HepG2 (cell line): ENCODE data around the gene SLC66A3. TPM values are rescaled to one million over a fixed set of nuclear protein-coding genes. Genes with fewer than 3 reads are reported as not detected.

ENCODE experiments used
- BCL6 ChIP-seq: IDR thresholded peaks from 2 replicates; pipeline ENCODE4 v1.6.1; 2016; ENCODE audit warnings: missing genetic modification reagents, missing compliant biosample characterization
- ELF4 ChIP-seq: sonication (generic); formaldehyde crosslinking; IDR thresholded peaks from 2 replicates; pipeline ENCODE4 v1.5.0; 2020; ENCODE audit warnings: missing genetic modification reagents, mild to moderate bottlenecking, moderate library complexity, borderline replicate concordance
- HNRNPH1 ChIP-seq: fragments of 200-400 bp; formaldehyde crosslinking; optimal IDR thresholded peaks from 2 replicates; pipeline ENCODE3; 2017; ENCODE audit warnings: mild to moderate bottlenecking, low read depth, low read length
- KAT2B ChIP-seq: fragments of 150-350 bp; IDR thresholded peaks from 2 replicates; pipeline ENCODE4 v1.6.1; 2014; ENCODE audit warnings: low read depth, low read length, borderline replicate concordance
- MTF1 ChIP-seq: sonication (generic); formaldehyde crosslinking; IDR thresholded peaks from 2 replicates; pipeline ENCODE4 v1.5.0; 2020; ENCODE audit warnings: missing genetic modification reagents
- NCOA1 ChIP-seq: sonication (generic); formaldehyde crosslinking; IDR thresholded peaks from 2 replicates; pipeline ENCODE4 v1.9.0; 2021; ENCODE audit warnings: missing genetic modification reagents
- NR2F2 ChIP-seq: IDR thresholded peaks from 2 replicates; pipeline ENCODE4 v1.6.1; 2012; ENCODE audit warnings: low read depth, inconsistent platforms, borderline replicate concordance
- RAD51 ChIP-seq: fragments of 450-650 bp; IDR thresholded peaks from 2 replicates; pipeline ENCODE4 v1.6.1; 2016; ENCODE audit warnings: borderline replicate concordance
- RXRA ChIP-seq: sonication (generic); formaldehyde crosslinking; IDR thresholded peaks from 2 replicates; pipeline ENCODE4 v1.5.1; 2020; ENCODE audit warnings: missing genetic modification reagents
- TBL1XR1 ChIP-seq: fragments of 150-350 bp; IDR thresholded peaks from 2 replicates; pipeline ENCODE4 v1.6.1; 2014; ENCODE audit warnings: borderline replicate concordance, low read length; ENCODE audit not compliant: partially characterized antibody
- TCF7 ChIP-seq: sonication (generic); IDR thresholded peaks from 2 replicates; pipeline ENCODE4 v1.6.1; 2016; ENCODE audit warnings: antibody characterized with exemption, low read depth
- TGIF2 ChIP-seq: IDR thresholded peaks from 2 replicates; pipeline ENCODE4 v1.6.1; 2016; ENCODE audit warnings: control low read depth, missing compliant biosample characterization
- U2AF2 ChIP-seq: fragments of 200-400 bp; formaldehyde crosslinking; IDR thresholded peaks from 2 replicates; pipeline ENCODE4 v1.6.1; 2017; ENCODE audit warnings: low read depth, mild to moderate bottlenecking, low read length
- UBTF ChIP-seq: sonication (generic); formaldehyde crosslinking; IDR thresholded peaks from 2 replicates; pipeline ENCODE4 v1.4.0; 2020; ENCODE audit warnings: mild to moderate bottlenecking, missing genetic modification reagents
- ZIK1 ChIP-seq: sonication (generic); formaldehyde crosslinking; IDR thresholded peaks from 2 replicates; pipeline ENCODE4 v1.5.0; 2020; ENCODE audit warnings: mild to moderate bottlenecking, low read depth, missing genetic modification reagents, borderline replicate concordance
- ZNF280B ChIP-seq: sonication (generic); formaldehyde crosslinking; IDR thresholded peaks from 2 replicates; pipeline ENCODE4 v1.5.0; 2020; ENCODE audit warnings: missing genetic modification reagents, mild to moderate bottlenecking, borderline replicate concordance
- ZNF318 ChIP-seq: sonication (generic); formaldehyde crosslinking; IDR thresholded peaks from 2 replicates; pipeline ENCODE4 v1.4.0; 2020; ENCODE audit warnings: mild to moderate bottlenecking, missing genetic modification reagents
- ZNF891 ChIP-seq: sonication (generic); formaldehyde crosslinking; IDR thresholded peaks from 2 replicates; pipeline ENCODE4 v1.5.0; 2020; ENCODE audit warnings: mild to moderate bottlenecking, missing genetic modification reagents
- polyA plus RNA-seq, 8 experiments: library from polyadenylated mRNA; depleted of rRNA in 3 of 8; stranded (reverse) in 7 of 8; unstranded in 1 of 8; fragments of >200 nt; fragmentation: Illumina TruSeq in 4 of 8; extraction: Trizol in 4 of 8; gene quantifications; 2 replicates each; pipeline versions ENCODE4 v1.2.1 to v1.2.3, GENCODE V29; 2011 to 2016; ENCODE audit warnings: low read depth in 4 of 8, missing spikeins in 1 of 8, mixed read lengths in 1 of 8; ENCODE audit not compliant: insufficient read depth in 1 of 8
- total RNA-seq, 5 experiments: library from RNA; depleted of rRNA; stranded (reverse); fragments of >200 nt; fragmentation: Illumina TruSeq; extraction: Trizol; gene quantifications; 2 replicates each; pipeline ENCODE4 v1.2.3, GENCODE V29; 2016; ENCODE audit warnings: low read depth in 1 of 5

The SLC66A3 gene
- total and polyA plus RNA-seq, 2 of the 13 experiments (the other 11 are each of a cell fraction or from before 2014, with no cell fraction given): 2.2 to 3.7 TPM

- TF ChIP-seq ZNF318: no peak
- TF ChIP-seq TBL1XR1: no peak
- TF ChIP-seq RXRA: no peak
- no peak for TF ChIP-seq ZIK1 (CRISPR knock-in tag)
- no peak for TF ChIP-seq TCF7
- peak; percentile 57; the same call in 1 of the 2 replicates for TF ChIP-seq ZNF891 (CRISPR knock-in tag)
- TF ChIP-seq NCOA1 (CRISPR knock-in tag): no peak
- no peak for TF ChIP-seq KAT2B
- no peak for TF ChIP-seq BCL6 (CRISPR knock-in tag)
- TF ChIP-seq U2AF2: no peak
- TF ChIP-seq HNRNPH1: no peak
- peak; percentile 21; the same call in 1 of the 2 replicates for TF ChIP-seq ZNF280B (CRISPR knock-in tag)
- TF ChIP-seq MTF1 (CRISPR knock-in tag): no peak
- no peak for TF ChIP-seq RAD51
- no peak for TF ChIP-seq ELF4 (CRISPR knock-in tag)
- TF ChIP-seq NR2F2: no peak
- TF ChIP-seq TGIF2 (CRISPR knock-in tag): no peak
- TF ChIP-seq UBTF (CRISPR knock-in tag): no peak
Observed at GRCh38 chr2:11132036-11132671, 23.1 kb upstream of the SLC66A3 start (continued).
